Measurements from ENCODE around the gene TSPAN5. TPM values are rescaled to one million over a fixed set of nuclear protein-coding genes. Genes with fewer than 3 reads are reported as not detected.
A peak's percentile ranks its signal among the peaks of the same experiment; 100 is the strongest.
"Not testable (repeated sequence)": the region's sequence is repeated elsewhere in the genome, so short reads cannot be mapped to it uniquely, and the experiment has no call there.

Gene TSPAN5
- total RNA-seq, 1 donor = 2.9 TPM

GRCh38 chr4:98469771-98470170, 188.6 kb downstream of the TSPAN5 start:
- no peaks in the 10 kb centered on the region for H3K9me3 ChIP-seq (ENCODE audit: low read depth, low read length)
- peaks cover 18% of the 10 kb centered on the region for H3K4me1 ChIP-seq (ENCODE audit: insufficient read depth, low read length)
- H3K27me3 ChIP-seq (ENCODE audit: insufficient read depth, low read length) = no peaks in the 10 kb centered on the region
- no peak overlapping the region for H3K4me3 ChIP-seq (ENCODE audit: low read length)

- Histone ChIP-seq H3K27me3 (ENCODE audit: insufficient read depth, low read length) (no peaks in the 10 kb centered on the region), H3K4me1 (ENCODE audit: insufficient read depth, low read length) (peaks cover 18% of the 10 kb centered on the region), H3K9me3 (ENCODE audit: low read depth, low read length) (no peaks in the 10 kb centered on the region), H3K4me3 (ENCODE audit: low read length) (no peak overlapping the region)
These were observed 189.7 kb downstream of the TSPAN5 start for GRCh38 chr4:98468709-98469108.

DNA sequence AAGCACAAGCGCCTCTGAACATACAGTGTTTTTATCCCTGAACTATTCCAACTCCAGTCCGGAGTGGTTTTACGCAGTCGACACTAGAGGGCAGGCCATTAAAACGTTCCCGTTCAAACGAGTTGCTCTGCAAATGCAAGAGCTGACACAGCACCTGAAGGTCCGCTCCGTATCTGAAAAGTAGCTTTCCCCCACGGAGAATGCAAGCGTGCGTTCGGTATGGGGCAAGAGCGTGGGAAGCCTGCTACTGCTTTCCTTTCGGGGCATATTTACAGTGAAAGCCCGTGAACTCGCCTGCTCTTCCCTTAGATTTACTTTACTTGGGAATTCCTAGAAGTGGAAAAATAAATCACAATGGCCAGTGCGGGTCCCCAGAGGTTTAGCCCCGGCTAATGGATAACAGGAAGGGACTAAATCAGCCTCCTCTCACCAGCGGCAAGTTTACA, 190.8 kb downstream of the TSPAN5 start:
- peaks cover 18% of the 10 kb centered on the region for H3K4me1 ChIP-seq (ENCODE audit: insufficient read depth, low read length)
- no peaks in the 10 kb centered on the region for H3K9me3 ChIP-seq (ENCODE audit: low read depth, low read length)
- no peaks in the 10 kb centered on the region for H3K27me3 ChIP-seq (ENCODE audit: insufficient read depth, low read length)
- peak overlapping the region; percentile 7 for H3K4me3 ChIP-seq (ENCODE audit: low read length)

DNA sequence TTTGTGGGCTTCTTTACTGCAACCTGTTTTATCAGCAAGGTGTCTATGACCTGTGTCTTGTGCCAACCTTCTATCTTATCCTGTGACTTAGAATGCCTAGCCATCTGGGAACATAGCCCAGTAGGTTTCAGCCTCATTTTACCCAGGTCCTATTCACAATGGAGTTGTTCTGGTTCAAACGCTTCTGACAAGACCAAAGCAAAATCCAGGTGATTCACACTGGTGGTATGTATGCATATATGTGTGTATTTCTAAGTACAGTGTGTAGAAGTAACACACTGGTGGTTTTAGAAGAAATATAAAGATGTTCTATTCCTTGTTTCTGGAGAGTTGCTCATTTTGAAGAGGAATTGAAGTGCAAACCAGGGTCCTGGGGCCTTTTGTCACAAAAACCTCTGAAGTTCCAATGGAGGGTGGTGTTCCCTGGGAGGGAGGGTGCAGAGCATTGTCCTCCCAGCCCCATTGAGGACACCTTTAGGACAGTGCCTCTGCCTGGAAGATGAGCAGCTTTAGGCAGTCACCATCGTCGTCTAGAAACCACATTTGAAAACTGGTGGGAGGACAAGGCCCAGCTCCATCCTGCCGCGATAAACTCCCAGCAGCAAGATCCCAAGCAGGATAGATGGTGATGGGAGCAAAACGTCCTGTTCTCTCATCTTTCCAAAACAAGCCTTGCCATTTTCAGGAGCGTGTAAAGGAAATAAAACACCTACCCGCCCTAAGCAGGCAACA, 191.4 kb downstream of the TSPAN5 start:
- H3K4me1 ChIP-seq (ENCODE audit: insufficient read depth, low read length) = peaks cover 18% of the 10 kb centered on the region
- no peak overlapping the region for H3K4me3 ChIP-seq (ENCODE audit: low read length)
- H3K27me3 ChIP-seq (ENCODE audit: insufficient read depth, low read length) = no peaks in the 10 kb centered on the region
- H3K9me3 ChIP-seq (ENCODE audit: low read depth, low read length) = no peaks in the 10 kb centered on the region

DNA sequence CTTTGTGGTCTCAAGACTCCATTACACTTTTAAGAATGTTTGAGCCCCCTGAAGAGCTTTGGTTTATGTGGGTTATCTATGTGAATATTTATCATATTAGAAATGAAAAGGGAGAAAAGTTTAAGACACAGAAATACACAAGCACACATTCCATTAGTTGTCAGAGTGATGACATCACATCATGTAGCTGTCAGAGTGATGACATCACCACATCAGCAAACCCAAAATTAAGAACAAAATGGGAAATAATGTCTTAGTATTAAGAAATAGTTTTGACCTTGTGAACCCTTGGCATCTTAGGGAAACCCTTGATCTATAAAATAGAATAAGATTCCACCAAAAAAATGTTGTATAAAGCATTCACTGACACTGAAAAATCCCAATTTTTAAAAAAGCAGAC, 195.9 kb downstream of the TSPAN5 start:
- H3K4me1 ChIP-seq (ENCODE audit: insufficient read depth, low read length) = peaks cover 2% of the 10 kb centered on the region
- H3K9me3 ChIP-seq (ENCODE audit: low read depth, low read length) = no peaks in the 10 kb centered on the region
- no peak overlapping the region for H3K4me3 ChIP-seq (ENCODE audit: low read length)
- no peaks in the 10 kb centered on the region for H3K27me3 ChIP-seq (ENCODE audit: insufficient read depth, low read length)

- not testable (repeated sequence) for H3K9me3 ChIP-seq (ENCODE audit: low read depth, low read length); H3K4me1 ChIP-seq (ENCODE audit: insufficient read depth, low read length); H3K27me3 ChIP-seq (ENCODE audit: insufficient read depth, low read length); H3K4me3 ChIP-seq (ENCODE audit: low read length)
These were observed 197.1 kb downstream of the TSPAN5 start for GRCh38 chr4:98461121-98461865.

DNA sequence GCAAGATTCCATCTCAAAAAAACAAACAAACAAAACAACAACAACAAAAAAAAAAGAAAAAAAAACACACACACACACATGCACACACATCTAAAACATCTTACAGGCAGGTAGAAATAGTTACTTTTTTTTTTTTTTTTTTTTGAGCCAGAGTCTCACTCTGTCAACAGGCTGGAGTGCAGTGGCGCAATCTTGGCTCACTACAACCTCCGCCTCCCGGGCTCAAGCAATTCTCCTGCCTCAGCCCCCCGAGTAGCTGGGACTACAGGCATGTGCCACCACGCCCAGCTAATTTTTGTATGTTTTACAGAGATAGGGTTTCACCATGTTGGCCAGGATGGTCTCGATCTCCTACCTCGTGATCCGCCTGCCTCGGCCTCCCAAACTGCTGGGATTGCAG, 201.0 kb downstream of the TSPAN5 start:
- not testable (repeated sequence) for H3K4me3 ChIP-seq (ENCODE audit: low read length); H3K4me1 ChIP-seq (ENCODE audit: insufficient read depth, low read length)

DNA sequence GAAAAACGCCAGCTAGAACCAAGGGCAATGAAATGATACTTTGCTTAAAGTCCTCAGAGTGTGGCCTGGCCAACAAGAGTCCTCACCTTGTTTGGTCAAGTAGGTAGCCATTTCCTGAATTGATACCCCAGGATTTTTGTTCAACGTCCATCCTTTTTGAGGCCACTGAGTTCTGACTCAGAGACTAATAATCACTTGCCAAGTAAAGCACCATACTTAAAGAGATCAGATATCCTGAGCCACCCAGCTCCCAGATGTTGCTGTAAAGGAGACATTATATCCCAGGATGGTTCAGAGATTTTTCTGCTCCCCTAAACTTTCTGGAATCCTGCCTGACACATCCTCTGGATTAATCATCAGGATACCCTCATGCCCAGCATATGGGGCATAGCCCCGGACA, 206.3 kb downstream of the TSPAN5 start:
- Histone ChIP-seq H3K27me3 (ENCODE audit: insufficient read depth, low read length) (no peaks in the 10 kb centered on the region), H3K4me1 (ENCODE audit: insufficient read depth, low read length) (peaks cover 24% of the 10 kb centered on the region), H3K4me3 (ENCODE audit: low read length) (no peak overlapping the region), H3K9me3 (ENCODE audit: low read depth, low read length) (no peaks in the 10 kb centered on the region)

More for the DNA sequence above, 201.0 kb downstream of the TSPAN5 start:
- H3K27me3 ChIP-seq (ENCODE audit: insufficient read depth, low read length); H3K9me3 ChIP-seq (ENCODE audit: low read depth, low read length): not testable (repeated sequence)

DNA sequence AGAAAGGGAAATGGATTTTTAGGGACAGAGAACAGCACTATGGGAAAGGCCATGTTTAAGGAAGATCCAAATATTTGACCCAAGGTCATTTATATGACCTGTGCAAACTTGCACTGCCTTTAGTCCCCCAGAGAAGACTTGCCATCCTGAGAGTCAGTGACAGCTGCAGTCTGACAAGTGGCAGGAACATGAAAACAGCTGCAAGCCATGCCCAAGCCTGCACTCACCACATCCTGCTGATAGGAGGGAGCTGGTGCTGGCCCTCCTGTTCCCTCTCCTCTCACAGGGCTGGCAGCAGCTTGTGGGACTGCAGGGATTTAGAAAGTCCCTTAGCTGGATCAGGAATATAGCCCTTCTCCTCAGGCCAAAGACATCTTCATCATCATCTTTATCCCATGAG, 209.5 kb downstream of the TSPAN5 start:
- Histone ChIP-seq H3K27me3 (ENCODE audit: insufficient read depth, low read length) (no peaks in the 10 kb centered on the region), H3K9me3 (ENCODE audit: low read depth, low read length) (no peaks in the 10 kb centered on the region), H3K4me3 (ENCODE audit: low read length) (no peak overlapping the region), H3K4me1 (ENCODE audit: insufficient read depth, low read length) (peaks cover 40% of the 10 kb centered on the region)

- Histone ChIP-seq H3K4me1 (ENCODE audit: insufficient read depth, low read length) (peaks cover 40% of the 10 kb centered on the region), H3K27me3 (ENCODE audit: insufficient read depth, low read length) (no peaks in the 10 kb centered on the region), H3K9me3 (ENCODE audit: low read depth, low read length) (no peaks in the 10 kb centered on the region), H3K4me3 (ENCODE audit: low read length) (no peak overlapping the region)
These were observed 210.8 kb downstream of the TSPAN5 start for GRCh38 chr4:98447648-98448047.

- H3K4me1 ChIP-seq (ENCODE audit: insufficient read depth, low read length) = peaks cover 40% of the 10 kb centered on the region
- no peaks in the 10 kb centered on the region for H3K27me3 ChIP-seq (ENCODE audit: insufficient read depth, low read length)
- no peaks in the 10 kb centered on the region for H3K9me3 ChIP-seq (ENCODE audit: low read depth, low read length)
- H3K4me3 ChIP-seq (ENCODE audit: low read length) = no peak overlapping the region
These were observed 211.7 kb downstream of the TSPAN5 start for GRCh38 chr4:98446499-98447375.

DNA sequence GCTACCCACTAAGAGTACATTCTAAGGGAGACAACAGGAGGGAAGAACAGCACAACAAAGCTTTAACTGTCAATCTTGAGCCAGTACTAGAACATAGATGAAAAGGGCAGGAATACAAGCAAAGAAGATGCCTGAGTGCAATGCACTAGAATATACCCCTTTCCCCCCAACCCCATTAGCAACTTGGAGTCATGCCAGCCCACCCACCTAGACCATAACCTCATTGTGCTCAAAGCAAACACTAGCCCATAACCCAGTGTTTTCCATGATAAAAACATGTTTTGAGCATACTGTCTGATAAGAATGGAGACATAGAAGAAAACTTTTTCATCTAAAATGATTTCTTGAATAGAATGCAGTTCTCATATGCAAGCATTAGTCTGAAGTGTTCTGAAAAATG, 214.0 kb downstream of the TSPAN5 start:
- Histone ChIP-seq H3K9me3 (ENCODE audit: low read depth, low read length) (no peaks in the 10 kb centered on the region), H3K4me1 (ENCODE audit: insufficient read depth, low read length) (peaks cover 39% of the 10 kb centered on the region), H3K4me3 (ENCODE audit: low read length) (no peak overlapping the region), H3K27me3 (ENCODE audit: insufficient read depth, low read length) (no peaks in the 10 kb centered on the region)

DNA sequence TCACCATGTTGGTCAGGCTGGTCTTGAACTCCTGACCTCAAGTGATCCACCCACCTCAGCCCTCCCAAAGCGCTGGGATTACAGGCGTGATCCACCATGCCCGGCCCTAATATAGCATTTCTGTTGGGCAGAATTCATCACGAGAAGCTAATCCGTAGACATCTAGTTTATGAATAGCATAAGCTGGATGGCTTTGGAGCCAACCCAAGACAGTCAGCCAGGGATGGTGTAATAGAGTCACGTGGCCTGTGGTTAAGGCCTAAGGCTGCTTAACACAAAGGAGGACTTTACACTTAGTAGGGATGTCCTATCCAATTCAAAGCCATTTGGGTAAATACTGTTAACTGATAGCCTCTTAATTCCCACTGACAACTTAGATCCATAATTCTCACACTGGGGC, 223.6 kb downstream of the TSPAN5 start:
- no peaks in the 10 kb centered on the region for H3K4me1 ChIP-seq (ENCODE audit: insufficient read depth, low read length)
- H3K9me3 ChIP-seq (ENCODE audit: low read depth, low read length) = no peaks in the 10 kb centered on the region
- H3K27me3 ChIP-seq (ENCODE audit: insufficient read depth, low read length) = no peaks in the 10 kb centered on the region
- H3K4me3 ChIP-seq (ENCODE audit: low read length) = no peak overlapping the region

DNA sequence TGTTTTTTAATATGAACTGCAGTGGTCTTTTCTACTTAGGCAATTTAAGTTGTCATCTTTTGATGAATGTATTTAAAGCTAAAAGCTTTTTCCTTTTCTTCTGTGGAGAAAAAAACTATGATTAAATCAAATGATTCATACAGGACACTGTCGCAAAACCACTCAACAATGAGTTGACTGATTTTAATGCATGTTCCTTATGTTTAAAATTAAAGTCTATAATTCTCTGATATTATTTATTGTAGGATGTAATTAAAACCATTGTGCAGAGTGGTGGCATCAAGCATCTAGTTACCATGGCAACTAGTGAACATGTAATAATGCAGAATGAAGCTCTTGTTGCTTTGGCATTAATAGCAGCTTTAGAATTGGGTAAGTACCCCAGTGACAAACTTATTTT, 224.7 kb downstream of the TSPAN5 start:
- no peaks in the 10 kb centered on the region for H3K4me1 ChIP-seq (ENCODE audit: insufficient read depth, low read length)
- no peaks in the 10 kb centered on the region for H3K9me3 ChIP-seq (ENCODE audit: low read depth, low read length)
- no peak overlapping the region for H3K4me3 ChIP-seq (ENCODE audit: low read length)
- H3K27me3 ChIP-seq (ENCODE audit: insufficient read depth, low read length) = no peaks in the 10 kb centered on the region

Data from mononuclear cell (primary cell).